ENCODE data around the gene MED20.

The MED20 gene

GRCh38 chr6:41901882-41902519, 18.9 kb downstream of the MED20 start:
- DNase-seq, result no peak

DNA sequence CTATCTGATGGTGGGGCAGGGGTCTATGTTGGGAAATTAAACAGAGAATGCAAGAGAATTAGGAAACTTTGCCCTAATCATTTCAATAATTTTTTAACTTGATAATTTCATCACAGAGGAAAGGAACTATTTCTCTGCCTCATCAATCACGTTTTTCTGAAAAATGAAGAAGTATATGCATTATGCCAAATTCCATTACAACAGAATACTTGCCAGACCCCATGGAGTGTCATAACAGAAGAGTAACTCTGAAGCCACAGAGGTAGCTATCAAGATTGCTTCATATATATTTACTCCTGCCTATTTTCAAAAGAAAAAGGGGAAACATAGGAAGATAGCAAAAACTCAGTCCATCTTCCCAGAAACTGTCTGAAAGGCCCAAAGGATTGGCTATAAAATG, 20.1 kb downstream of the MED20 start:
- DNase-seq, result no peak

- DNase-seq, result no peak
Measured at GRCh38 chr6:41896281-41896680, 24.7 kb downstream of the MED20 start.

GRCh38 chr6:41895300-41896233, 25.4 kb downstream of the MED20 start, which contains the start of gene USP49:
TSS of gene USP49 (minus strand) at chr6:41895375. CDS start at chr6:41806983, 88,392 bp downstream.
- peak; percentile 91 for DNase-seq

GRCh38 chr6:41894366-41895299, 26.3 kb downstream of the MED20 start:
- no peak for DNase-seq

DNA sequence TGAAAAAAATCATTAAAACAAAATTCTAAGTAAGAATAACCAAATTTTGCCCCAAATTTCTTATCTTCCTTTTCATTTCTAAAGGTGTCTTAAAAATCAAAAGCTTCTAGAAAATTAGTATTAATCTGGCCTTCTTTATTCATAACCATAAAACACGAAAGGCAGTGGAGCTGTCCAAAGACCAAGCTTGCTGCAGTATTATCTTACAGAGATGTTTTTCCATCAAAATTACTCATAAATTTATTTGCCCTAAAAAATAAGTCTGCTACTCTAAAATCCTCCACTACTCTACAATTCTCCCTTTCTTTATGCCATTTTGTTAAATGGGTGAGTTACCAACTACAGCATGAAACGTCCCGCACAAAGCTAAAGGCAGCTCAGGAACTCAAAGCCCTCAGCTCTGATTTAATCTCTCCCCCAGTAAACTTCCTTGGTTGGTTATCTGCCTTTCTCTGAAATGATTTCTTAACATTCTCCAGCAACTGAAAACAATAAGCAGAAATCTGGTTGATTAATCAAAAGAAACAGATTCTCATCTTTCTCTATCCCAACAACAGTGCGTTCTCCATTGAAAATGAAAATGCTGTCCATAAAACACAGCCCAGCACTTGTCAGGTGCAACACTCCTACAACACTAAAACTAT, 27.9 kb downstream of the MED20 start:
- no peak for DNase-seq

- no peak for DNase-seq
Measured at GRCh38 chr6:41887331-41887751, 33.6 kb downstream of the MED20 start.

DNA sequence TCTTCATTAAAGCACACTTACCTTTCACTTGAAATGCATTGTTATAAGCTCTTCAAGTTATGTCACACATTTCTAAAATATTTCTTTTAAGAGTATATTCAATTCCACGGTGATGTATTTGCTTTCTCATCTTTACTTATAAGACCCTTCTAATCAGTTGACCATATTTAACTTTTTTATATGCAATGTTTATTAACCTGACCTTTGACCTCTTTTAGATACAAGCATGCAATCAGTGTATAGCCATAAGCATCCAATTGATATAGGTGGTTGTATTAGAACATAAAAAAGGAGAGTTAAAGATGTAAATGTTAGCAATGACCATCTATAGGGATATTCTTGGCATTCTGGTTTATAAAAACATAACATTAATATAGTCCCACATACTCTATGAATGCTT, 35.0 kb downstream of the MED20 start:
- DNase-seq, result no peak

- DNase-seq, result no peak
Measured at GRCh38 chr6:41884957-41885356, 36.0 kb downstream of the MED20 start.

DNA sequence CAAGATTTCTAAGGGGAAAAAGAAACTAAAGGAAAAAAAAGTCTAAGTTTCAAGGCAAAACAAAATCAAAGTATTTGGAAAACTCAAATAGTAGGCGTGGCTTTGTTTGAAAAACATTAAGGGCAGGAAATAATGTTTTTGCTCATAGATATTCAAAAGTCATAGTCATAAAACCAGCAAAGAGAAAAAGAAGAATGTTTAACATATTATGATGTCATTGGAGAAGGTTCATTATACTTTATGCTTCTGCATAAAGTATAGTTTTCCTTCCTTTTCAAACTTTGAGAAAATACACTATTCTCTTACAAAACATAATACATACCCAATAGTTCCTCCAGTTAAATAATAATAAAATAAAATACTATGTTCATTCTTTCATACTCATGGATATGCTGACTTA, 39.4 kb downstream of the MED20 start:
- DNase-seq, result no peak

GRCh38 chr6:41878961-41879405, 42.0 kb downstream of the MED20 start:
- DNase-seq, result no peak

GRCh38 chr6:41878246-41878645, 42.7 kb downstream of the MED20 start:
- no peak for DNase-seq

DNA sequence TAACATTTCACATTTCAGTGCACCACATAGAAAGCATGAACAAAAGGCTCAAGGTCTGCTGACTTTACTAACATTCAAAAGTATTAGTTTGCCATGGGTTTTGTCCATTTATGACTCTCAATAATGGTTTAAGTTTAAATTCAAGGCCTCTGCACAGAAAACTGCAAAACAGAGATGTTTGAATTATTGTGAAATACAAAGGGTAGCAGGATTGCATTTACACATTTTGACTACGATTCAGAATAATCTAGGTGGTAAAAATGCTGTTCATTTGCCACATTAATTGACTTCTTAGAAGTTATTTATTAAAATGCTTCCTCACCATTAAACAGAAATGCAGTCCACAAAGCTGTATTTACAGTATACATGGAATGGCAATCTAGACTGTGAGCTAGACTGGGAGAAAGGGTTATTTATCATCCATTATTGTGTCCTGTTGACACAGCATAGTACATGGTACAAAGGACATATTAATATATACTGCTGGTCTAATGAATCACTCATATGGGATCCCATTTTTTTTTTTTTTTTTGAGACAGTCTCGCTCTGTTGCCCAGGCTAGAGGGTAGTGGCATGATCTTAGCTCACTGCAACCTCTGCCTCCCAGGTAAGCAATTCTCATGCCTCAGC, 43.8 kb downstream of the MED20 start:
- DNase-seq, result no peak

- DNase-seq, result no peak
Measured at GRCh38 chr6:41874741-41875140, 46.2 kb downstream of the MED20 start.

DNA sequence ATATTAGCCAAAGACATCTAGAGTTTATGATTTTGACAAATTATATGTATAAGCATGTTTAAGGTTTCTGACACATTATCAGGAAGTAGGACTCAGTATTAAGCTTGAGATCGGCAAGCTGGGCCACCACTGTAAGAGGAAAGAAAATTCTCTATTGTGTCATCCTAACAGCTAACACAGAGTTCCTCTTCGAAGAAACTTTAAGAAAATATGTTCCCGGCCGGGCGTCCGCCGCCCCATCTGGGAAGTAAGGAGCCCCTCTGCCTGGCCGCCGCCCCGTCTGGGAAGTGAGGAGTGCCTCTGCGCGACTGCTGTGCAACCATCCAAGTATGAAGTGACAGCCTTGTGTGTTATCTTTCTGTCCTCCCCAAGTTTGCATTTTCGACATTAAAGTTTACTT, 48.8 kb downstream of the MED20 start:
- no peak for DNase-seq

GRCh38 chr6:41871691-41872090, 49.2 kb downstream of the MED20 start:
- no peak for DNase-seq

DNA sequence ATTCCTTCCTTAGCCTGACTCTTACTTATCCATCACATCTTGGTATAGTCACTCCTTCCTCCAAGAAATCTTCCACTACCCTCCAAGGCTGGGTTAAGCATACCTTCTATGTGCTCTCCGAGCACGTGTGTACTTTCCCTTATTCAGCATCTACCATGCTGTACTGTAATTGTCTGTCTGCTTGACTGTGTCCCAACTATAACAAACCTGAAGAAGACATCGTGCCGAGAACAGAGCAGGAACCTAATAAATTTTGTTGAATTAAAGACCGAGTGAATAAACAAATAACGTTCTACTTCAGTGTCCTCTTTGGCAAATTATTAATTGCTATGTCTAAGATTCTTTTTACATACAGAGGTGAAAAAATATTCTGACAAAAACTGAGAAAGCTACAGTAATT, 61.6 kb downstream of the MED20 start:
- no peak for DNase-seq

GRCh38 chr6:41858703-41859102, 62.2 kb downstream of the MED20 start:
- no peak for DNase-seq
